Coronary artery (tissue), 2 donors: ENCODE measurements around the gene RNF157.
"Not testable (repeated sequence)": the region's sequence is repeated elsewhere in the genome, so short reads cannot be mapped to it uniquely, and the experiment has no call there.

Source experiments
- DNase-seq: peaks from one replicate; pipeline ENCODE4 v3.0.0-alpha.2; 2017; ENCODE audit warnings: low spot score
- H3K27ac ChIP-seq, 2 donors: fragments of 200-600 bp; sonication (generic); one replicate each; pipeline ENCODE4 v1.5.1; 2016 to 2019
- H3K4me3 ChIP-seq: fragments of 200-600 bp; sonication (generic); 2 replicates; pipeline ENCODE4 v1.5.1; 2016; ENCODE audit warnings: mild to moderate bottlenecking, moderate library complexity
- TF ChIP-seq, protein P1 (sequence below): fragments of 200-600 bp; sonication (generic); IDR thresholded peaks from one replicate; pipeline ENCODE4 v1.5.1; 2019; ENCODE audit warnings: antibody characterized with exemption

Gene RNF157

DNA sequence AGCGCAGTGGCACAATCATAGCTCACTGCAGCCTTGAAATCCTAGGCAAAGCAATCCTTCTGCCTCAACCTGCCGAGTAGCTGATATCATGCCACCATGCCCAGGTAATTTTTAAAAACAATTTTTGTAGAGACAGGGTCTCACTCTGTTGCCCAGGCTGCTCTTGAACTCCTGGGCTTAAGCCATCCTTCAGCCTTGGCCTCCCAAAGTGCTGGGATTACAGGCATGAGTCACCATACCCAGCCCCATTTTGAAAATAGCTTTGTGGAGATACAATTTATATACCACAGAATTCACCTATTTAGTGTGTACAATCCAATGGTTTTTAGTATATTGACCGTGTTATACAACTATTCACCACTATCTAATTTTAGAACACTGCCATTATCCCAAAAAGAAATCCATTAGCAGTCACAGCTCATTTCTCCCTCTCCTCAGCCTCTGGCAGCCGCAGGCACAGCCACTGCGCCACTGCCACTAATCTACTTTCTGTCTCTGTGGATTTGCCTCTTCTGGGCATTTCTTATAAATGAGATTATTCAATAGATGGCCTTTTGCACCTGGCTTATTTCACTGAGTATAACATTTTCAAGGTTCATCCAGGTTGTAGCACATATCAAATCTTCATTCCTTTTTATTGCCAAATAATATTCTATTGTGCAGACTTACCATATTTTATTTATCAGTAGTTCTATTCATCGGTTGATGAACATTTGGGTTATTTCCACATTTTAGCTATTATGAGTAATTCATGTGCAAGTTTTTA is 6.5 kb downstream of the RNF157 start:
- Histone ChIP-seq H3K4me3 (no peak overlapping the region), H3K27ac (no peak overlapping the region)
- DNase-seq: no peak
- TF ChIP-seq, protein P1, sequence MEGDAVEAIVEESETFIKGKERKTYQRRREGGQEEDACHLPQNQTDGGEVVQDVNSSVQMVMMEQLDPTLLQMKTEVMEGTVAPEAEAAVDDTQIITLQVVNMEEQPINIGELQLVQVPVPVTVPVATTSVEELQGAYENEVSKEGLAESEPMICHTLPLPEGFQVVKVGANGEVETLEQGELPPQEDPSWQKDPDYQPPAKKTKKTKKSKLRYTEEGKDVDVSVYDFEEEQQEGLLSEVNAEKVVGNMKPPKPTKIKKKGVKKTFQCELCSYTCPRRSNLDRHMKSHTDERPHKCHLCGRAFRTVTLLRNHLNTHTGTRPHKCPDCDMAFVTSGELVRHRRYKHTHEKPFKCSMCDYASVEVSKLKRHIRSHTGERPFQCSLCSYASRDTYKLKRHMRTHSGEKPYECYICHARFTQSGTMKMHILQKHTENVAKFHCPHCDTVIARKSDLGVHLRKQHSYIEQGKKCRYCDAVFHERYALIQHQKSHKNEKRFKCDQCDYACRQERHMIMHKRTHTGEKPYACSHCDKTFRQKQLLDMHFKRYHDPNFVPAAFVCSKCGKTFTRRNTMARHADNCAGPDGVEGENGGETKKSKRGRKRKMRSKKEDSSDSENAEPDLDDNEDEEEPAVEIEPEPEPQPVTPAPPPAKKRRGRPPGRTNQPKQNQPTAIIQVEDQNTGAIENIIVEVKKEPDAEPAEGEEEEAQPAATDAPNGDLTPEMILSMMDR: no peak

DNA sequence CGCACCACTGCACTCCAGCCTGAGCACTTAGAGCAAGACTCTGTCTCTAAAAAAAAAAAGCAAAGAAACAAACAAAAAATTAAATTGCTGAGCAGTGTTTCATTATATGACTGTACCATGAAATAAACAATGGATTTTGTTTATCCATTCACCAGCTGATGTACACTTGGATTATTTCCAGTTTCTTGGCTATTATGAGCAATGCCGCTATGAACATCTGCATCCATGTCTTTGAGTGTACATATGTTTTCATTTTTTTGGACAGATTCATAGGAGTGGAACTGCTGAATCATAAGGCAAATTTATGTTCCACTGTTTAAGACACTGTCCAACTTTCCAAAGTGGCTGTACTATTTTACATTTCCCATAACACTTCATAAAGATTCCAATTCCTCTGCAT is 8.0 kb downstream of the RNF157 start:
- H3K4me3 ChIP-seq: no peak overlapping the region
- H3K27ac ChIP-seq: no peak overlapping the region
- TF ChIP-seq, protein P1: no peak
- no peak for DNase-seq

DNA sequence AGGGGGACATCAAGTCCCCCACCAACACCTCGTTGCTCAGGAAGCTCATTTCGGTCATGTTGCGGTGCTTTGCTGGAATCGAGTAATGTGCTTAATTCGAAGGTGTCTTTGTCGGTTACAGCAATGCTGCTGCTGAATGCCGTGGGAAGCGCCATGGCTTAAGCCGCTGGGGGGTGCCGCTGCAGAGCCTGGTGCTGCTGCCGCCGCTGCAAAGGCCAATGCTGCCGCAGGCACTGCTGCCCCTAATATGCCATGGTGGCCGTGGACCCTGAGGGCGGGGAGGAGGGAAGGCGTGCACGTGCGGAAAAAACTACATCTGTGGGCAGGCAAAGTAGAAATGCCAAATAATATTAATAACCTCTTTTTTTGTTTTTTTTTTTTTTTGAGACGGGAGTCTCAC is 13.5 kb downstream of the RNF157 start:
- not testable (repeated sequence) for H3K27ac ChIP-seq, DNase-seq

DNA sequence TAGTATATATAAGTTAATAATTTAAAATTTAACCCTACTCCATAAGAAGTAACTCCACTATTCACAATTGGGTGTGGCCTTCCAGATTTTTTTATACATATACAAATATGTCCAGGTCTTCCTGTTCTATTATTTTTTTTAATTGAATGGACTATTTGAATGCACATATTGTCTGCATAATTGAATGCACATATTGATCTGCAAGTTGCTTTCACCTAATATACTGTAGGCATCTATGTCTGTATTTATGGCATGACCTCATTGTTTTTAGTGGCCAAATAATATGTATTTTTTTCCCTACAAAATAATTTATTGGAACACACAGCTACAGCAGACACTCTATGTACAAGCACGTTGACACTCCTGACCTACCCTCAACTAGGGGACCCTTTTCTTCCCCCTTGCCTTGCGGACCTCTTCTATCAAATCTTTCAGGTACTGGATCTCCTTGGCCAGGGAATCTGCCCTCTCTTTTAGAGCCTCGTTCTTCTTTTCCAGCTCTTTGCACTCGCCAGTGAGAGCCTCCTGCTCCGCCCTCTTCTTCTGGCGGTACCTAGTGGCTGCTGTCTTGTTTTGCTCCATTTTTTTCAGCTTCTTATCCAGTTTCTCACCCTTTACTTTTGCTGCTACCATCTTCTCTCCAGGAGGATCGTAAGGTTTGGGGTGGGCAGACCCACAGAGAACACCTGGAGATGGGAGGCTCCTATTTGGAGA is 14.8 kb downstream of the RNF157 start:
- DNase-seq, H3K4me3 ChIP-seq, H3K27ac ChIP-seq: not testable (repeated sequence)

More for the DNA sequence above, 13.5 kb downstream of the RNF157 start:
- H3K4me3 ChIP-seq: not testable (repeated sequence)

DNA sequence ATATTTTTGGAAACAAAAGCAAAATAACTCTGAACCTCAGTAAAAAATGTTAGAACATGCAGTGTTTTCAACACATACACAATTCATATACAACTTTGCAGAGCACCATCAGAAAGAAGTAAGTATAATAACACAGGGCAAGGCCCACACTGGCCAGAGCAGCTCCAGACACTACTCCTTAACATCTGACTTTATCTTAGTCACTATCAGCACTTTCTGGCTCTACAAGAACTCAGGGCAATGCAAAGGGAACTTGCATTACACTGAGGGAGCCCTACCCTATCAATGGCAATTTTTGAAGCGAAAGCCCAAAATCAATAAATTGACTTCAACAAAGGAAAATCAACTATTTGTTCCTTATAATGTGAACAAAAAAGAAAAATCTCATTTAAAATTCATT is 16.5 kb downstream of the RNF157 start:
- Histone ChIP-seq H3K4me3 (no peak overlapping the region), H3K27ac (no peak overlapping the region)
- TF ChIP-seq, protein P1: no peak
- DNase-seq: no peak

DNA sequence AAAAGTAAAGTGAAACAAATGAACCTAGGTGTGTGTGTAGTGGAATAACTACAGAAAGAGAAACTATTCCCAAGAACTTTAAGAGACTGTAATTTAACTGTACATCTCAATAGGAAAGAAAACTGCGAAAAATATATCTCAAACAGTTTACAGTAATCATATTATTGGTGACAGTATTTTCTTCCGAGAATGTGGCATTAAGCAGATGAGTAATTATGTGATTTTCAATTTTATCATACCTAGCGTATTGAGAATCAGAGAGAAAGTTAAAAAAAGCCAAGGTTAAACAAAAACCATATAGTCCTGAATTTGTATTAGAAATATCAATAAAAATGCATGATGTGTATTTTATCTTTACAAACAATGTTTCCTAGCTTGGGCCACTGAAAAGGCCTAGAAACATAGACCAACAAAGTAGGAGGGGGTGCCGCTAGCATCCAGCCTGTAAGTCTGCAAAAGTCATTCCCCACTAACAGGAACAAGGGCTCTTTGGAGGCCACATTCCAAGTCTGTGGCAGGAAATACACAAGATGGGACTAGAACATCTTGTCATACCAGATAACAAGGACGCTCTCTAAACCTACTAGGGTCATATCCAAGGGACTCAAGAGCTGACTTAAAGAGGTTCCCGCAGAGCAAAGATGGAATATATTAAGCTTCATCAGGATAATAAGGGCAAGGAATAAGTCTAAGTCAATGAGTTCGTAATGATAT is 20.5 kb downstream of the RNF157 start:
- Histone ChIP-seq H3K4me3 (no peak overlapping the region), H3K27ac (no peak overlapping the region)
- TF ChIP-seq, protein P1: no peak
- no peak for DNase-seq

DNA sequence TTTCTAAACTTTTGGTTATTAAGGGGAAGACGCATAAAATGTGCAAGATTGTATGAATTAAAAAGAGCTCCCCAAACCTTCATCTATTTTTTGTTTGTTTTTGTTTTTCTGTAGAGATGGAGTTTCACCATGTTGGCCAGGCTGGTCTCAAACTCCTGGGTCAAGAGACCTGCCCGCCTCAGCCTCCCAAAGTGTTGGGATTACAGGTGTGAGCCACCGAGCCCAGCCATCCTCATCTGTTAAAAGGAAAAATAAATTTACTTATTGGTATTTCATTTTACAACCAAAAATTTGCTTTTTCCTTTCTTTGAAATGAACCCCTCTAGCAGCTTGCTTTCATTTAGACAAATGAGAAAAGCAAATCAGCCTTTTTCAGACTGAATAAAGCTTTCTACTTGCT is 23.2 kb downstream of the RNF157 start:
- no peak overlapping the region for H3K27ac ChIP-seq
- H3K4me3 ChIP-seq: no peak overlapping the region
- no peak for DNase-seq
- TF ChIP-seq, protein P1: no peak
